ENCODE measurements around the gene RAC3.

- TF ChIP-seq RAD21 (IDR thresholded peaks at IDR 0.05; ENCODE audit: low read depth): no peak
- no peak for TF ChIP-seq FOXM1 (IDR thresholded peaks at IDR 0.05; ENCODE audit: borderline replicate concordance, low read depth)
- TF ChIP-seq CEBPB (IDR thresholded peaks at IDR 0.05): no peak
- TF ChIP-seq YY1 (IDR thresholded peaks at IDR 0.05; ENCODE audit: low read depth): no peak
- no peak for TF ChIP-seq REST (IDR thresholded peaks at IDR 0.05; ENCODE audit: low read depth)
These were observed 22.5 kb upstream of the RAC3 start for GRCh38 chr17:82008941-82009405.
